Thoracic aorta (tissue), 2 donors: Measurements from ENCODE around the gene YJEFN3. TPM values are rescaled to one million over a fixed set of nuclear protein-coding genes. Genes with fewer than 3 reads are reported as not detected.

Source experiments
- ATAC-seq: fragments of 150-250 bp; one replicate; pipeline ENCODE4 v1.8.0; 2017; ENCODE audit warnings: low read depth; ENCODE audit not compliant: insufficient number of reproducible peaks, low FRiP score
- DNase-seq: peaks from one replicate; pipeline ENCODE4 v3.0.0-alpha.2; 2020; ENCODE audit warnings: low spot score
- H3K27ac ChIP-seq, 2 donors: fragments of 200-600 bp; sonication (generic); 1 replicate in 1 of 2; 2 replicates in 1 of 2; pipeline ENCODE4 v1.5.1; 2016; ENCODE audit warnings: mild to moderate bottlenecking in 2 of 2, moderate library complexity in 2 of 2
- H3K27me3 ChIP-seq: fragments of 200-600 bp; sonication (generic); replicated peaks from 2 replicates; pipeline ENCODE4 v1.6.0; 2016; ENCODE audit warnings: mild to moderate bottlenecking; ENCODE audit not compliant: insufficient read depth
- H3K36me3 ChIP-seq: fragments of 200-600 bp; sonication (generic); one replicate; pipeline ENCODE4 v1.5.1; 2016
- H3K4me1 ChIP-seq, 2 donors: fragments of 200-600 bp; sonication (generic); 1 replicate in 1 of 2; 2 replicates in 1 of 2; pipeline versions ENCODE4 v1.5.1 to v1.6.0; 2016; ENCODE audit warnings: low read depth in 2 of 2, mild to moderate bottlenecking in 1 of 2; ENCODE audit not compliant: control insufficient read depth in 1 of 2
- H3K4me3 ChIP-seq: fragments of 200-600 bp; sonication (generic); 2 replicates; pipeline ENCODE4 v1.5.1; 2016; ENCODE audit warnings: mild to moderate bottlenecking
- H3K9me3 ChIP-seq: fragments of 200-600 bp; sonication (generic); 2 replicates; pipeline ENCODE4 v1.5.1; 2016
- total RNA-seq, 2 donors: library from RNA; depleted of rRNA; stranded (reverse); fragments of >200 nt; gene quantifications; one replicate each; pipeline versions ENCODE4 v1.1.0 to v1.2.3, GENCODE V29; 2016
- TF ChIP-seq, protein P1 (sequence below): fragments of 200-600 bp; sonication (generic); IDR thresholded peaks from one replicate; pipeline ENCODE4 v1.5.1; 2019; ENCODE audit warnings: antibody characterized with exemption

Gene YJEFN3
- total RNA-seq, 2 donors from 2014 or later, result 2.0 to 7.9 TPM

DNA sequence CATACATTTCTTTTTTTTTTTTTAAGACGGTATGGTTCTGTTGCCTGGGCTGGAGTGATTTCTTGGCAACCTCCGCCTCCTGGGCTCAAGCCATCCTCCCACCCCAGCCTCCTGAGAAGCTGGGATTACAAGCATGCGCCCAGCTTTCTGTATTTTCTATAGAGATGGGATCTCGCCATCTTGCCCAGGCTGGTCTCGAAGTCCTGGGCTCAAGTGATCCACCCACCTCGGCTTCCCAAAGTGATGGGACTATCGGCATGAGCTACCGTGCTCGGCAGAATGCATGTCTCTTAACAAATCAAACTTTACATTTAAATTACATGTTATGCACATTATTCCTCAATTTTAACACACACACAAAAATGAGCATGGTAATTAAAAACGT, 11.5 kb upstream of the YJEFN3 start:
- Histone ChIP-seq H3K27me3 (no peaks in the 10 kb centered on the region), H3K4me1 (peaks cover 15 to 43% of the 10 kb centered on the region in 2 donors), H3K36me3 (no peaks in the 10 kb centered on the region), H3K4me3 (peak overlapping the region; percentile 85), H3K27ac (no peak overlapping the region), H3K9me3 (no peaks in the 10 kb centered on the region)
- ATAC-seq (no peak), DNase-seq (no peak)
- TF ChIP-seq, protein P1, sequence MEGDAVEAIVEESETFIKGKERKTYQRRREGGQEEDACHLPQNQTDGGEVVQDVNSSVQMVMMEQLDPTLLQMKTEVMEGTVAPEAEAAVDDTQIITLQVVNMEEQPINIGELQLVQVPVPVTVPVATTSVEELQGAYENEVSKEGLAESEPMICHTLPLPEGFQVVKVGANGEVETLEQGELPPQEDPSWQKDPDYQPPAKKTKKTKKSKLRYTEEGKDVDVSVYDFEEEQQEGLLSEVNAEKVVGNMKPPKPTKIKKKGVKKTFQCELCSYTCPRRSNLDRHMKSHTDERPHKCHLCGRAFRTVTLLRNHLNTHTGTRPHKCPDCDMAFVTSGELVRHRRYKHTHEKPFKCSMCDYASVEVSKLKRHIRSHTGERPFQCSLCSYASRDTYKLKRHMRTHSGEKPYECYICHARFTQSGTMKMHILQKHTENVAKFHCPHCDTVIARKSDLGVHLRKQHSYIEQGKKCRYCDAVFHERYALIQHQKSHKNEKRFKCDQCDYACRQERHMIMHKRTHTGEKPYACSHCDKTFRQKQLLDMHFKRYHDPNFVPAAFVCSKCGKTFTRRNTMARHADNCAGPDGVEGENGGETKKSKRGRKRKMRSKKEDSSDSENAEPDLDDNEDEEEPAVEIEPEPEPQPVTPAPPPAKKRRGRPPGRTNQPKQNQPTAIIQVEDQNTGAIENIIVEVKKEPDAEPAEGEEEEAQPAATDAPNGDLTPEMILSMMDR, result no peak

DNA sequence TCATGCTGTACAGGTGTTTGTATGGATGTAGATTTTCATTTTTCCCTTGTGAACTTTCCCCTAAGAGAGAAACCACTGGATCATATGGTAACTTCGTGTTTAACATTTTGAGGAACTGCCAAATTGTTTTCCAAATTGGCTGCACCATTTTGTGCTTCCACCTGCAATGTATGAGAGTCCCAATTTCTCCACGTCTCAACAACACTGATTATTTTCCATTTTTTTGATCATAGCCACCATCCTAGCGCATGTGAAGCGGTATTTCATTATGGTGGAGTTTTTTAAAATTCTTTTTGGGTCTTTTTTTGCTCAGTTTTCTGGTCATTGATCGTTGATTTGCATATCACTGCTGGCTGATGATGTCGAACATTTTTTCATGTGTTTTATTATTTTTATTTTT, 7.7 kb upstream of the YJEFN3 start:
- H3K27ac ChIP-seq, result no peak overlapping the region
- no peak overlapping the region for H3K4me3 ChIP-seq
- DNase-seq (no peak), ATAC-seq (no peak)
- no peaks in the 10 kb centered on the region for H3K9me3 ChIP-seq
- no peaks in the 10 kb centered on the region for H3K27me3 ChIP-seq
- TF ChIP-seq, protein P1, result no peak
- peaks cover 11 to 28% of the 10 kb centered on the region in 2 donors for H3K4me1 ChIP-seq
- H3K36me3 ChIP-seq, result peaks cover 13% of the 10 kb centered on the region

DNA sequence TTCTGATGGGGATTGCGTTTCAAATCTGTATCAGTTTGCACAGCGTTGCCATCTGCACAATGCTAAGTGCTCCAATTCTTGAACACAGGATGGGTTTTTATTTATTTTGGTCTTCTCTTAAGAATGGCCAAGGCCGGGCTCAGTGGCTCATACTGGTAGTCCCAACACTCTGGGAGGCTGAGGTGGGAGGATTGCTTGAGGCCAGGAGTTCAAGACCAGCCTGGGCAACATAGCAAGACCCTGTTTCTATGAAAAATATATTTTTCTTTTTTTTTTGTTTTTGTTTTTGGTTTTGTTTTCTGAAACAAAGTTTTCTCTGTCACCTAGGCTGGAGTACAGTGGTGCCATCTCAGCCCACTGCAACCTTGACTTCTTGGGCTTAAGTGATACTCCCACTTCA, 5.5 kb upstream of the YJEFN3 start:
- H3K9me3 ChIP-seq, result no peaks in the 10 kb centered on the region
- no peak overlapping the region for H3K4me3 ChIP-seq
- peaks cover 2 to 11% of the 10 kb centered on the region in 2 donors for H3K4me1 ChIP-seq
- TF ChIP-seq, protein P1, result no peak
- peaks cover 25% of the 10 kb centered on the region for H3K36me3 ChIP-seq
- H3K27ac ChIP-seq, result no peak overlapping the region
- no peaks in the 10 kb centered on the region for H3K27me3 ChIP-seq
- DNase-seq, result no peak
- ATAC-seq, result no peak

DNA sequence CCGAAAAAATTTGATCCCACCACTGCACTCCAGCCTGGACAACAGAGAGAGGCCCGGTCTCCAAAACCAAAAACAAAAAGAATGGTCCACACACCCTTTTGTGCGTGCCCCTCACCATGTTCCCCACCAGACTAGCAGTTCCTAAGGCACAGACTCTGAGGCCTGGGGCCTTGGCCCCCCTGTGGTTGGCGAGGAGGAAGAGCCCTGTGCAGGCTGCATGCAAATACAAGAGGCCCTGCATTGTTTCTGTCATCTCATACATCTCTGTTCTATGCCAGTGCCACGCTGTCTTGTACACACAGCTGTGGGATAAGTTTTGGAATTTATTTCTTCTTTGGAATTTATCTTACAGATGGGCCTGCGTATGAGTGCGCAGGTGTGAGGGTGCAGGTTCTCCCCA, 4.7 kb upstream of the YJEFN3 start:
- peaks cover 2 to 7% of the 10 kb centered on the region in 2 donors for H3K4me1 ChIP-seq
- TF ChIP-seq, protein P1, result no peak

DNA sequence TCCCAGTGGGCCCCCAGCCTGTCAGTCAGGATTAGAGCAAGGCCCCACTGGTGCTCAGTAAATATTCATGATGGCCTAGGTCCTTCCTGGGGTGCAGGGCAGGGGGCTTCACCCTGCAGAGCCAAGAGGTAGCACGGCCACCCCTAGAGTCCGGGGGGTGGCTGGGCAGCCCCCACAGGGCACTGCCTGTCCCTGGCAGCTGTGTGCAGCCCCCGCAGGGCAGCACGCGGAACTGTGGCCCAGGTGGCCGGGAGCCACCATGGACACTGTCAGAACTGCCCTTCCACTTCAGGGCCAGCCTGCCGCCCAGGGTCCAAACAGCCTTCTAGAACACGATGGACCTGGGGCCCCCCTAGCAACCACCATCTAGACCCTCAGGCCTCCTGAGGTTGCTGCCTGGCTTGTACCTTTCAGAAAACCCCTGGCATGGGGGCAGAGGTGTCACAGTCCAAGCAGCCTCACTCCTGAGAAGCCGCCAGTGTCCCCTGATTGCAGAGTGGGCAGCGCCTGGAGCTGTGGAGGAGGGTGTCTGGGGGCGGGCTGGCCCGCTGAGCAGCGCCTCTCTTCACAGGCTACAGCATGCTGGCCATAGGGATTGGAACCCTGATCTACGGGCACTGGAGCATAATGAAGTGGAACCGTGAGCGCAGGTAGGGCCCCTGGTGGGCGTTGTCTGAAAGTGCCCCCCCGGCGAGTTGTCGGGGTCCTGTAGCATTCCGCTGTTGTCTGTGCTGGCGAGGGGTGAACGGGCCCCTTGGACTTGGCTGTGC, 2.9 kb upstream of the YJEFN3 start:
- TF ChIP-seq, protein P1, result no peak
- H3K36me3 ChIP-seq, result peaks cover 27% of the 10 kb centered on the region
- DNase-seq (no peak), ATAC-seq (no peak)
- no peaks in the 10 kb centered on the region for H3K27me3 ChIP-seq
- no peaks in the 10 kb centered on the region for H3K9me3 ChIP-seq
- peaks cover 0 to 2% of the 10 kb centered on the region in 2 donors for H3K4me1 ChIP-seq
- no peak overlapping the region for H3K4me3 ChIP-seq
- H3K27ac ChIP-seq, result no peak overlapping the region

More for the DNA sequence above, 4.7 kb upstream of the YJEFN3 start:
- Histone ChIP-seq H3K9me3 (no peaks in the 10 kb centered on the region), H3K27me3 (no peaks in the 10 kb centered on the region), H3K36me3 (peaks cover 27% of the 10 kb centered on the region), H3K4me3 (no peak overlapping the region), H3K27ac (no peak overlapping the region)
- DNase-seq (no peak), ATAC-seq (no peak)
